Heart left ventricle (tissue), 16 donors: Measurements from ENCODE around the gene IDUA. TPM values are rescaled to one million over a fixed set of nuclear protein-coding genes. Genes with fewer than 3 reads are reported as not detected.

ENCODE experiments used
- ATAC-seq, 4 donors: fragments of 200-7000 bp; cut with Tn5 transposase; one replicate each; pipeline ENCODE4 v1.9.1; 2020 to 2022; ENCODE audit warnings: moderate library complexity in 4 of 4, mild to moderate bottlenecking in 3 of 4, moderate number of reproducible peaks in 1 of 4
- DNase-seq, 5 donors: peaks; one replicate each; pipeline ENCODE4 v3.0.0-alpha.2; 2020
- H3K27ac ChIP-seq, 12 donors: fragments of 200-600 bp; sonication (generic) in 4 of 12; one replicate each; pipeline versions ENCODE4 v1.5.0 to v1.8.0; 2016 to 2022; ENCODE audit warnings: mild to moderate bottlenecking in 2 of 12
- H3K27me3 ChIP-seq, 9 donors: fragments of 200-600 bp; sonication (generic) in 2 of 9; one replicate each; pipeline versions ENCODE4 v1.5.1 to v1.8.0; 2016 to 2022; ENCODE audit warnings: mild to moderate bottlenecking in 3 of 9
- H3K36me3 ChIP-seq, 9 donors: fragments of 200-600 bp; sonication (generic) in 2 of 9; one replicate each; pipeline versions ENCODE4 v1.5.0 to v1.8.0; 2018 to 2022; ENCODE audit warnings: mild to moderate bottlenecking in 2 of 9
- H3K4me1 ChIP-seq, 12 donors: fragments of 200-600 bp; sonication (generic) in 4 of 12; one replicate each; pipeline versions ENCODE4 v1.5.0 to v1.8.0; 2016 to 2022; ENCODE audit warnings: mild to moderate bottlenecking in 3 of 12
- H3K4me3 ChIP-seq, 12 donors: fragments of 200-600 bp; sonication (generic) in 4 of 12; one replicate each; pipeline versions ENCODE4 v1.5.0 to v1.8.0; 2017 to 2022; ENCODE audit warnings: mild to moderate bottlenecking in 9 of 12, moderate library complexity in 4 of 12
- H3K9me3 ChIP-seq, 12 donors: fragments of 200-600 bp; sonication (generic) in 4 of 12; one replicate each; pipeline versions ENCODE4 v1.5.0 to v1.8.0; 2016 to 2022; ENCODE audit warnings: mild to moderate bottlenecking in 1 of 12
- CTCF ChIP-seq, 12 donors: fragments of 200-600 bp; sonication (generic) in 4 of 12; IDR thresholded peaks; one replicate each; pipeline versions ENCODE4 v1.5.0 to v1.8.0; 2018 to 2022; ENCODE audit warnings: antibody characterized with exemption in 12 of 12, mild to moderate bottlenecking in 5 of 12
- POLR2A ChIP-seq, 2 donors: fragments of 450-650 bp; IDR thresholded peaks; one replicate each; pipeline ENCODE4 v1.6.1; 2017; ENCODE audit warnings: antibody characterized with exemption in 2 of 2, mild to moderate bottlenecking in 2 of 2, moderate library complexity in 2 of 2
- whole genome bisulfite sequencing, 4 donors: extraction: QIAGEN DNeasy Blood & Tissue Kit in 2 of 4; methylation state at CpG; one replicate each; pipeline versions ENCODE4 v1.1.5 to v1.1.7; 2013 to 2018; 5-methylcytosine and 5-hydroxymethylcytosine counted together
- intact Hi-C, 10 donors: fragments of 100-400 bp; cut with DNase I; formaldehyde crosslinking; loops; one replicate each; pipeline versions ENCODE4 v1.11.1 to v1.14.2; 2022
- polyA plus RNA-seq, 2 donors: library from polyadenylated mRNA; stranded (reverse); fragments of 200-250 nt; gene quantifications; one replicate each; pipeline ENCODE4 v1.2.3, GENCODE V29; 2013
- total RNA-seq, 9 donors: library from RNA; depleted of rRNA in 2 of 9; stranded (reverse); fragments of >200 nt in 2 of 9; fragmentation: NEBNext Ultra II Directional in 3 of 9; extraction: Animal tissue kit (Norgen Biotek cat#: 25700) in 3 of 9; gene quantifications; one replicate each; pipeline versions ENCODE4 v1.1.0 to v1.2.4, GENCODE V29; 2016 to 2023
- donor health status: ischemic (EF 13 %, LVEDD 7.1; RV severe dilation, severe dysfunction).
- donor health status: healthy with polysubstance abuse.
- donor health status: DM: no; HTN: yes; CAD: no.
- donor health status: DM: no; HTN: no; CAD: no.
- donor health status: ischemic (EF 25% LVEDD 6.9; RV normal size, moderate dysfunction).
- donor health status: ischemic (EF 25% LVEDD 5.7; RV mildly dilated, moderate dysfunction).
- donor health status: healthy.
- donor health status: DM: yes; HTN: yes; CAD: no.
- donor health status: ischemic (EF 35%, LVEDD 5.7; RV mildly dilated, moderate dysfunction).
- donor health status: nonischemic (EF 11% LVEDD 7.7; RV severe dilation, severe dysfunction).
- donor health status: DM: yes; HTN: yes; CAD: no.
- donor health status: PGD.
- donor health status: ischemic (EF 29% LVEDD 5.4; RV normal size, mild dysfunction).
- donor health status: nonischemic (EF 23%, LVEDD 6.1; RV moderate dilation, normal function).

Gene IDUA
- total and polyA plus RNA-seq, 11 donors: 3.2 to 17.4 (median 6.8) TPM

- TF ChIP-seq CTCF (IDR thresholded peaks at IDR 0.05) (no peak), POLR2A (IDR thresholded peaks at IDR 0.05) (no peak)
- Histone ChIP-seq H3K4me1 (no peaks in the 10 kb centered on the region), H3K27me3 (no peaks in the 10 kb centered on the region), H3K4me3 (no peak overlapping the region), H3K9me3 (no peaks in the 10 kb centered on the region), H3K36me3 (peaks cover 0 to 55% (median 25%) of the 10 kb centered on the region in 9 donors), H3K27ac (no peak overlapping the region)
- DNase-seq: peak in 1 of 5 donors; percentile 16
- WGBS, 4 donors: 89 to 94% (median 92%) methylated on average over 17 of the region's 17 CpGs
- no peak for ATAC-seq
- intact Hi-C loops: no loop called here
Observed at GRCh38 chr4:954211-955020, 32.4 kb upstream of the IDUA start.

- intact Hi-C loops: no loop called here
- peaks cover 0 to 60% (median 25%) of the 10 kb centered on the region in 9 donors for H3K36me3 ChIP-seq
- no peak for TF ChIP-seq CTCF (IDR thresholded peaks at IDR 0.05)
- TF ChIP-seq POLR2A (IDR thresholded peaks at IDR 0.05): no peak
Observed at GRCh38 chr4:955161-955921, 31.5 kb upstream of the IDUA start.

GRCh38 chr4:955931-956381, 30.9 kb upstream of the IDUA start:
- intact Hi-C loops: no loop called here
- no peak overlapping the region for H3K27ac ChIP-seq
- WGBS, 4 donors: 79 to 93% (median 81%) methylated on average over 11 to 12 of the region's 12 CpGs
- TF ChIP-seq CTCF (IDR thresholded peaks at IDR 0.05) (no peak), POLR2A (IDR thresholded peaks at IDR 0.05) (no peak)
- no peaks in the 10 kb centered on the region for H3K27me3 ChIP-seq
- H3K4me1 ChIP-seq: no peaks in the 10 kb centered on the region
- ATAC-seq (no peak), DNase-seq (peak in 2 of 5 donors; percentile 4 to 13)
- H3K36me3 ChIP-seq: peaks cover 0 to 65% (median 25%) of the 10 kb centered on the region in 9 donors
- no peaks in the 10 kb centered on the region for H3K9me3 ChIP-seq
- no peak overlapping the region for H3K4me3 ChIP-seq

More at GRCh38 chr4:955161-955921, 31.5 kb upstream of the IDUA start:
- Histone ChIP-seq H3K27ac (no peak overlapping the region), H3K4me3 (no peak overlapping the region), H3K9me3 (no peaks in the 10 kb centered on the region), H3K4me1 (no peaks in the 10 kb centered on the region), H3K27me3 (no peaks in the 10 kb centered on the region)
- ATAC-seq (no peak), DNase-seq (peak in 1 of 5 donors; percentile 17)
- 92 to 95% (median 93%) methylated on average over 17 to 33 of the region's 33 CpGs for WGBS, 4 donors
